Measurements from ENCODE around the gene PLN. TPM values are rescaled to one million over a fixed set of nuclear protein-coding genes. Genes with fewer than 3 reads are reported as not detected.

Gene PLN
- total RNA-seq, 1 donor from 2014 or later = not detected

- FAIRE-seq = no peak
- Histone ChIP-seq H3K27me3 (ENCODE audit: control insufficient read depth, insufficient read depth, low read length) (no peaks in the 10 kb centered on the region), H3K36me3 (ENCODE audit: control insufficient read depth, insufficient read depth, low read length) (no peaks in the 10 kb centered on the region), H3K4me3 (ENCODE audit: low read depth, low read length) (no peak overlapping the region)
- DNase-seq (ENCODE audit: low read depth) = no peak
- TF ChIP-seq, protein P1, sequence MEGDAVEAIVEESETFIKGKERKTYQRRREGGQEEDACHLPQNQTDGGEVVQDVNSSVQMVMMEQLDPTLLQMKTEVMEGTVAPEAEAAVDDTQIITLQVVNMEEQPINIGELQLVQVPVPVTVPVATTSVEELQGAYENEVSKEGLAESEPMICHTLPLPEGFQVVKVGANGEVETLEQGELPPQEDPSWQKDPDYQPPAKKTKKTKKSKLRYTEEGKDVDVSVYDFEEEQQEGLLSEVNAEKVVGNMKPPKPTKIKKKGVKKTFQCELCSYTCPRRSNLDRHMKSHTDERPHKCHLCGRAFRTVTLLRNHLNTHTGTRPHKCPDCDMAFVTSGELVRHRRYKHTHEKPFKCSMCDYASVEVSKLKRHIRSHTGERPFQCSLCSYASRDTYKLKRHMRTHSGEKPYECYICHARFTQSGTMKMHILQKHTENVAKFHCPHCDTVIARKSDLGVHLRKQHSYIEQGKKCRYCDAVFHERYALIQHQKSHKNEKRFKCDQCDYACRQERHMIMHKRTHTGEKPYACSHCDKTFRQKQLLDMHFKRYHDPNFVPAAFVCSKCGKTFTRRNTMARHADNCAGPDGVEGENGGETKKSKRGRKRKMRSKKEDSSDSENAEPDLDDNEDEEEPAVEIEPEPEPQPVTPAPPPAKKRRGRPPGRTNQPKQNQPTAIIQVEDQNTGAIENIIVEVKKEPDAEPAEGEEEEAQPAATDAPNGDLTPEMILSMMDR (IDR thresholded peaks at IDR 0.05; ENCODE audit: insufficient read depth, low read length, severe bottlenecking) = no peak
Measured at GRCh38 chr6:118606858-118607257, 58.8 kb downstream of the PLN start.

Other genes with a start within 250 kb of the PLN start
- 6.7 and 7.1 TPM in 2 replicates for gene CEP85L, start 103.3 kb downstream of the PLN start, total RNA-seq

All from bronchial epithelial cell (primary cell).